COLO668 (cell line): Measurements from ENCODE around the gene EFCAB6.

Experiments used
- DNase-seq: peaks from one replicate; lab custom pipeline; 2025; ENCODE audit not compliant: unreplicated experiment; lab: John Stamatoyannopoulos, UW

EFCAB6 gene

DNA sequence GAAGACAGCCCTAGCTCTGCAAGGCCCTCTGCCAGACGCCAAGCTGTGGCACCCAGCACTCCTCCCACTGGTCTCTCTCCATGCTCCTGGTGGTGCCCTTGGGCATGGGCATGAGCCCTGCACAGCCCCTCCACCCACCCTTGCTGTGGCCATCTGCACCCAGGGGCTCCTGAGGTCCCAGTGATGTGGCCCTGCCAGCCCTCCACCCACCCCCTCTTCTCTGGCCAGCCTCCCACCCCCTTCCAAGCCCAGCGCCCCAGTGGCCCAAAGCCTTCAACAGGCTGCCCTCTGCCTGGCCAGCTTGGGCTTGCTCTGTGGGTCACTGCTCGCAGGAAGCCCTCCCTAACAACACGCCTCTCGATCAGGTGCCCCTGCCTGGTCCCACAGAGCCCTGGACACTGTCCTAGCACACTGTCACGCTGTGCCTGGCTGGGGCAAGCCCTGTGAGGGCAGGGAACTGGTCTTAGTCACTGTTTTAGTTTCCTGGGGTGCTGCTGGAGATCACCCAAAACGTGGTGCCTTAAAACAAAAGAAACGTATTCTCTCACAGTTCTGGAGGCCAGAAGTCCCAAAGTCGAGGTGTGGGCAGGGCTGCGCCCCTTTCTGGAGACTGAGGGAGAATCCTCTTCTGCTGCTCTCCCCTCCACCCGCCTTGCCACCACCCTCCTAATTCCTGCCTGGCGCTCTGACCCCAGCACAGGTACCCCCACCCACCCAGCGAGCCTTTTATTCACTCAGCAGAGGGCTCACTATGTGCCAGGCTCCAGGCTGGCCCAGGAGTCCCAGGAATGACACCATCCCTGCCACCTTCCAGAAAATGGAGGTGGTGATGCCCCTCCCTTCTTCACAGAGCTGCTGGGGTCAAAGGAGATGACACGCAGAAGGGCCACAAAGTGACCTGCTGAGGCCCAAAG lies 35.5 kb upstream of the EFCAB6 start:
- DNase-seq: no peak

DNA sequence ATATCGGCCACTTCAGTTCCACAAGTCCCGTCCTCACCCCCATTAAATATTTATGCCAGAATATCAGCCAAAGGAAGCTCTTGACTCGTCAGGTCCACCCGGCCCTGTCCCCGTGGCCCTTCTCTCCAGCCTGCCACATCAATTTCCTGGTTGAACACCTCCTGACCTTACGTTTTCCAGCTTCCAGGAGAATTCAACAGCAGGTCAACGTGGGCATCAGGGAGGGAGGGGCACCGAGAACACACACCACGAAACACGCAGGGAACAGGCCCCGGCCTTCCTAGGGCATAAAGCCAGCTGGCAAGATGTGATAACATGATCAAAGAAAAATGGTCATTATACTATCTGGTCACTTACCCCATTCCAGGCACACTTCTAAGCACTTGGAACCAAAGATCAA lies 34.9 kb upstream of the EFCAB6 start:
- DNase-seq: no peak

- DNase-seq: no peak
These were observed 33.9 kb upstream of the EFCAB6 start for GRCh38 chr22:43845981-43846380.

GRCh38 chr22:43844560-43845545 lies 32.7 kb upstream of the EFCAB6 start:
- DNase-seq: no peak

DNA sequence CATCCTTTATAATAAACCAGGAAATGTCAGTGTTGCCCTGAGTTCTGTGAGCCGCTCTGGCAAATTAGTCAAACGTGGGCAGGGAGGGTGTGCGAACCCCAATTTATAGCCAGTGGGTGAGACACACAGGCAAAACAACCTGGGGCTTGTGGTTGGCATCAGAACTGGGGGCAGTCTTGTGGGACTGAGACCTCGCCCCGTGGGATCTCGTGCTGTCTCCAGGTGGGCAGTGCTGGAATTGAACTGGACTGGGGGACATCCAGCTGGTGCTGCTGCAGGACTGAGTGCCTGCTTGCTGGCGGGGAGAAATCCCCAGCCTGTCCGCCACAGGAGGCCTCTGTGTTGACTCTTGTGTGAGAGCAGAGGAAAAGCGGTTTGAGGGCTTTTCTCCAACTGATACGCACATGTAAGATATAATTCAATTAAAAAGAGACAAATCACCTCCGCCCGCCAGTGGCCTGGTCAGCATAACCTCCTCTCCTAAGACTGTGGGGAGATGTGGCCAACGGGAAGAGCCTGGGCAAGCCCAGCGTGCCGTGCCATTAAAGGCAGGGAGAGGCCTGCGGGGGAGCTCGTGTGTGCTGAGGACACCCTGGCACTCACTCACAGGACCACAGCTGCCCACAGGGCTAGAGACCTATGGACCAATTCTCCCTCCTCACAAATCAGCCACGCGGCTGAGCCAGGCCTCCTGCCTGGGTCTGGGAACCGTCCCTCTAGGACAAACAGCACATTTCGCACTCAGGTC lies 31.9 kb upstream of the EFCAB6 start:
- DNase-seq: no peak

GRCh38 chr22:43841742-43842141 lies 29.6 kb upstream of the EFCAB6 start:
- DNase-seq: no peak

- no peak for DNase-seq
These were observed 28.7 kb upstream of the EFCAB6 start for GRCh38 chr22:43840851-43841250.

DNA sequence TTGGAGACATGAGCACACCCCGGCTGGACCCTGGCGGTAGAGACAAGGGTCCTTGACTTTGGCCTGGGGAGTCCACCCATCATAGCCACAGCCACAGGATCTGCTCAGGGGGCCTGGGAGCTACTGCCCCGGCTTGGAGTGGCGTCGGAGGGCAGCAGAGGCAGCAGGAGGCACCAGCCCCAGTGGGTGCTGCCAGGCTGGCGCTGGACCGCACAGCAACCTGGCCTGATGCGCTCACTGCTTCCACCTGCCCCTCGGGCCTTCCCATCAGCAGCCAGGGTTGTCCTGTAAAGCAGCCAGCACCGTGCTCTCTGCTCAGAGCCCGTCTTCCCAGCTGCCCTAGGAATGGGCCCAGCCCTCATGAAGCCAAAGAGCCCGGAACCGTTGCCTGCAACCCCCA lies 28.3 kb upstream of the EFCAB6 start:
- no peak for DNase-seq

DNA sequence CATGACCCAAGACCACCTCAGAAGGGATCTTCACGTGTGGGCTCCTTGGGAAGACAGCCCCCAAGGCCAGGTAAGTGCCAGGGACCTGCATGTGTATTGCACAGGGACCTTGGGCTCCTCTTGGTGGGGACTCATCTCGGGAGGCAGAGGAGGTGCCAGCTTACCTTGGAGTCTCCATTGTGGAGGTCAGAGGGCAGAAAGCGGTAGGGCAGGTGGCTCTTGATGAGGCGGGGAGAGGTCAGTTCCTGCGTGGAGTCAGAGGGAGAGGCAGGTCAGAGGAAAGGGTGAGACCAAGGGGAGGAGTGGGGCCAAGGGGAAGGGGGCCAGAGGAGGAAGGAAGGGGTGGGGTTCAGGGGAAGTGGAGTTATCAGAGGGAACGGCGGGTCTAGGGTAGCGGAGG lies 27.7 kb upstream of the EFCAB6 start:
- no peak for DNase-seq

GRCh38 chr22:43838571-43839307 lies 26.6 kb upstream of the EFCAB6 start:
- DNase-seq: no peak

- no peak for DNase-seq
These were observed 26.1 kb upstream of the EFCAB6 start for GRCh38 chr22:43838161-43838560.

DNA sequence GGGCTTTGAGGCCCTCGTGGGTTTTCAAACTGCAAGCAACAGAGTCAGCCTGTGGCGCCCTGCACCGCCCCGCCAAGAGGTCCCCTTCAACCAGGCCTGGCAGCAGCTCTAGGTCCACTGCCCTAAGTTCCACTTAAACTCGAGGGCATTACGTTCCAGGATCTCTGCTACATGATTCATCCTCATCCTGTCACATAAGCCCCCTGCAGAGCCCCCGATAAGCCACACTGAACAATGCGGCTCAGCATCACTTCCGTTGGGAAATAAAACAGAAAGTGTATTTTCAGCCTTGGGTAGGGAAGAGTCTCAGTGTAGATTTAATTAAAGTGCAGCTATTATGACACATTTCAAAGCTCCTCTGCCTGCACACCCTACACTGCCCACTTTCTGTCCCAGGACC lies 25.6 kb upstream of the EFCAB6 start:
- no peak for DNase-seq

DNA sequence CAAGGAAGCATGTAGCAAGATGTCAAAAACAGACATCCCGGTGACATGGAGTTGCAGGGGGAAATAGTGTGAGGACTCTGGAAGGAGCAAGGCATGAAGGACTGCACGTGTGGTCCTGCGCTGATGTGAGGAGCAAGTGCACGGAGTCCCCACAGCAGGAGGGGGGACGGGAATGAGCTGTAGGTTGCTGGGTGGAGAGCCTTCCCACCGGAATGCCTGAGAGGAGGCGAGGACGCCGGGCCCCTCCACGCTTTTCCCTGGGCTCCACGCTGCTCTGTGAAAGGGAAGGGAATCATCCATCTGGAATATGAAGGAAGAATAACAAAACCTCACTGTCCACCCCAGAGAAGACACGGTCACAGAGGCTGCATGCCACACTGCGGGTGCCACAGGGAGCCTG lies 23.6 kb upstream of the EFCAB6 start:
- no peak for DNase-seq

DNA sequence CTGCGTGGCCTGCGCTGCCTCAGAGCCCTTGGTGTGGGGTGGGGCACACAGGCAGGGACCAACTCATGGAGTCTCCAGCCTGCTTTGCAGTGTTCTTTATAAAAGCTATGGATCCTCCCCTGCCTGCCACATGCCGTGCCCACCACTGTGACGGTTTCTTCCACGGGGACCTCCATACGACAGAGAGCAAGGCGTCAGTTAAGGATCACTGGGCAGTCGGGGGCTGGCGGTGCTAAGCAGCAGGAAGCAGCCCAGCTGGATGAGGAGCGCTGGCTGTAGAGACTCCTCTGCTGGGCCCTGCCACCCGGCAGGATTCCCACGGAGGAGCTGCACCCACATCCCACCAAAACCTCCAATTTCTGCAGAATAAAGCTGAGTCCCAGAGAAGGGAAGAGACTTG lies 23.1 kb upstream of the EFCAB6 start:
- no peak for DNase-seq

DNA sequence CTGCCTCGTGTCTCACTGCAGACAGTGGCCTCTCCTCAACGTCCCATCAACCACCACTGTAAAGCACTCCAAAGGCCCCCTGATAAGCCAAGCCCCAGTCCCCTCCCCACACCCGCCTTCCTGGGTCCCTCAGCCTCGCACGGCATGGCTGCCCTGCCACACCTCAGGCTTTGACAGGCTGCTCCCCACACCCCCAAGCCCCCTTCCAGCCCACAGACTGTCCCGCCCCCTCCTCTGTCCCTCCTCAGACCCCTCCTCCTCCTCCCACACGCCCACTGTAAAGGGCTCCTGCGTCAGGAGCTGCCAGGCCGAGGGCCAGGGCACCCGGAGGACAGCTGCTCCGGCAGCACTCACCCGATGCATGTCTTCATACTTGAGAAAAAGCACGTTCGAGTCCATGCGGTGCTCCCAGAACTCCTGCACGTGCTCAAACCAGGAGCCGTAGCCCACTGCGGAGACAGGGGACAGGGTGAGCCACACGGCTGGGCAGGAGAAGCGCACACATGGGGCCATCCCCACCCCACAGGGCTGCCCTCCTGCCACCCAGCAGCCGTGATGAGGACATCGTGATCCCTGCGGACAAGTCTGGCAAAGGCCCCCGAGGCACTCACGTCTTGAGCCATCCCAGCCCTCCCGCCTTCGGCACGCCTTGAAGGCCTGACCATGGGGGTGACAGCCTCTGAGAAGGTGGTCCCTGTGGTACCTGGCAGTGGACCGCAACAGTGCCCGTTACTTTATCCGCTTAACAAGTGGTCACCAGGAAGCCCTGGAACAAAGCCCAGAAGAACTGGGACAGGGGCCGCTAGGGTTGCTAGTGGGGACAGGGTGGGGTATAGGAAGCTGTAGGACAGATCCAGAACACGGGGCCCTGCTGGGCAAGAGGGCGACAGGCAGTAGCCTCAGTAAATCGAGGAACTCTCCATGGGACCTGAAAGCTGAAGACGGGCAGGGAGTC lies 21.5 kb upstream of the EFCAB6 start:
- no peak for DNase-seq

GRCh38 chr22:43832393-43833265 lies 20.5 kb upstream of the EFCAB6 start:
- DNase-seq: no peak

- no peak for DNase-seq
These were observed 19.7 kb upstream of the EFCAB6 start for GRCh38 chr22:43831561-43832392.
